HepG2 (cell line): Measurements from ENCODE around the gene CLCN1. TPM values are rescaled to one million over a fixed set of nuclear protein-coding genes. Genes with fewer than 3 reads are reported as not detected.

Experiments
- ATAC-seq: fragments of 200-7000 bp; cut with Tn5 transposase; 3 replicates; pipeline ENCODE4 v1.9.1; 2020; ENCODE audit warnings: mild to moderate bottlenecking, moderate library complexity
- BruUV-seq: library from RNA; stranded (reverse); fragments of 400-500 nt; replicated peaks from 2 replicates; lab custom pipeline; 2021; lab: Mats Ljungman, UMichigan
- CTCF ChIA-PET: fragments of 300-600 bp; formaldehyde crosslinking; extraction: SDS; loops from one replicate; lab custom pipeline; 2021; ENCODE audit warnings: low total read pairs, inconsistent platforms, low intra/inter-chr PET ratio; lab: Yijun Ruan, JAX
- POLR2A ChIA-PET: fragments of 350-600 bp; sonication (Branson Sonifier 250); formaldehyde crosslinking; loops from one replicate; lab custom pipeline; 2020; ENCODE audit warnings: antibody characterized with exemption, inconsistent platforms; lab: Yijun Ruan, JAX
- DNase-seq: peaks from one replicate; pipeline ENCODE4 v3.0.0-alpha.2; 2015; ENCODE audit warnings: low spot score
- FAIRE-seq: peaks from 3 replicates; lab custom pipeline; 2011; peaks lifted over from hg19 to GRCh38; lab: Jason Lieb, UNC
- H2AFZ ChIP-seq: one replicate; pipeline ENCODE4 v1.6.1; 2011; ENCODE audit warnings: low read length, inconsistent platforms
- H3K27ac ChIP-seq: fragments of 300-600 bp; 3 replicates; pipeline ENCODE4 v1.8.0; 2011; ENCODE audit warnings: mixed run types, mild to moderate bottlenecking, mixed read lengths, low read length, inconsistent platforms; ENCODE audit not compliant: insufficient read depth; ENCODE audit errors: extremely low read length
- H3K27me3 ChIP-seq, 2 experiments: fragments of 200-600 bp in 1 of 2; 2 replicates in 1 of 2; 3 replicates in 1 of 2; pipeline versions ENCODE4 v1.6.0 to v1.8.0; 2011; ENCODE audit warnings: low read length in 2 of 2, mild to moderate bottlenecking in 2 of 2, moderate library complexity in 2 of 2, inconsistent platforms in 1 of 2; ENCODE audit not compliant: insufficient read depth in 2 of 2, control insufficient read depth in 1 of 2
- H3K36me3 ChIP-seq, 2 experiments: fragments of 200-600 bp in 1 of 2; replicated peaks in 1 of 2; 2 replicates in 1 of 2; 3 replicates in 1 of 2; pipeline versions ENCODE4 v1.5.1 to v1.8.0; 2011; ENCODE audit warnings: low read length in 2 of 2, inconsistent platforms in 1 of 2; ENCODE audit not compliant: insufficient read depth in 2 of 2, control insufficient read depth in 1 of 2
- H3K4me1 ChIP-seq: 2 replicates; pipeline ENCODE4 v1.5.1; 2012; ENCODE audit warnings: low read length, inconsistent platforms; ENCODE audit not compliant: insufficient read depth
- H3K4me2 ChIP-seq: 2 replicates; pipeline ENCODE4 v1.6.0; 2011; ENCODE audit warnings: low read depth, low read length, inconsistent platforms
- H3K4me3 ChIP-seq, 3 experiments: fragments of 200-600 bp in 1 of 3; sonication (generic), shearing (Covaris generic) in 1 of 3; replicated peaks in 1 of 3; 2 replicates each; pipeline ENCODE4 v1.5.1; 2011 to 2016; ENCODE audit warnings: low read length in 3 of 3, inconsistent platforms in 2 of 3, low read depth in 2 of 3, mild to moderate bottlenecking in 2 of 3, control low read depth in 1 of 3, mixed read lengths in 1 of 3; ENCODE audit not compliant: insufficient read depth in 1 of 3
- H3K79me2 ChIP-seq: one replicate; pipeline ENCODE4 v1.6.1; 2011; ENCODE audit warnings: low read length, inconsistent platforms; ENCODE audit not compliant: insufficient read depth
- H3K9ac ChIP-seq: 2 replicates; pipeline ENCODE4 v1.6.0; 2011; ENCODE audit warnings: mild to moderate bottlenecking, low read depth, low read length, inconsistent platforms; ENCODE audit not compliant: insufficient read depth
- H3K9me3 ChIP-seq: 2 replicates; pipeline ENCODE4 v1.5.1; 2012; ENCODE audit warnings: mild to moderate bottlenecking, low read length
- H4K20me1 ChIP-seq: 2 replicates; pipeline ENCODE4 v1.6.0; 2011; ENCODE audit warnings: inconsistent platforms, mild to moderate bottlenecking, low read length, moderate library complexity; ENCODE audit not compliant: insufficient read depth
- ARHGAP35 ChIP-seq: sonication (generic); formaldehyde crosslinking; IDR thresholded peaks from 2 replicates; pipeline ENCODE4 v1.9.0; 2022; ENCODE audit warnings: mild to moderate bottlenecking, inconsistent platforms, moderate library complexity, missing genetic modification reagents, borderline replicate concordance
- ATF4 ChIP-seq, 2 experiments: fragments of 450-650 bp in 1 of 2; sonication (generic) in 1 of 2; formaldehyde crosslinking; IDR thresholded peaks; 2 replicates each; pipeline versions ENCODE4 v1.5.0 to v1.8.0; 2020 to 2022; ENCODE audit warnings: mild to moderate bottlenecking in 1 of 2, missing genetic modification reagents in 1 of 2
- CBFB ChIP-seq: sonication (generic); formaldehyde crosslinking; IDR thresholded peaks from 2 replicates; pipeline ENCODE4 v1.4.0; 2020; ENCODE audit warnings: missing genetic modification reagents
- GRHL1 ChIP-seq: sonication (generic); formaldehyde crosslinking; conservative IDR thresholded peaks from 2 replicates; pipeline ENCODE4 v1.8.0; 2022; ENCODE audit warnings: missing genetic modification reagents
- MBD4 ChIP-seq: IDR thresholded peaks from 2 replicates; pipeline ENCODE4 v1.6.1; 2012; ENCODE audit warnings: low read length, inconsistent platforms, borderline replicate concordance
- MNT ChIP-seq: fragments of 450-650 bp; IDR thresholded peaks from 2 replicates; pipeline ENCODE4 v1.6.1; 2016
- SNAPC5 ChIP-seq: sonication (generic); formaldehyde crosslinking; IDR thresholded peaks from 2 replicates; pipeline ENCODE4 v1.8.1; 2023; ENCODE audit warnings: mild to moderate bottlenecking, missing genetic modification reagents, borderline replicate concordance
- SP140L ChIP-seq: sonication (generic); formaldehyde crosslinking; IDR thresholded peaks from 2 replicates; pipeline ENCODE4 v1.4.0; 2020; ENCODE audit warnings: missing genetic modification reagents, borderline replicate concordance
- TIGD3 ChIP-seq: sonication (generic); formaldehyde crosslinking; IDR thresholded peaks from 2 replicates; pipeline ENCODE4 v1.5.1; 2020; ENCODE audit warnings: mild to moderate bottlenecking, missing genetic modification reagents, borderline replicate concordance
- ZBTB4 ChIP-seq: sonication (generic); formaldehyde crosslinking; IDR thresholded peaks from 2 replicates; pipeline ENCODE4 v1.4.0; 2020; ENCODE audit warnings: missing genetic modification reagents, mild to moderate bottlenecking, borderline replicate concordance
- ZNF691 ChIP-seq: sonication (generic); formaldehyde crosslinking; IDR thresholded peaks from 2 replicates; pipeline ENCODE4 v1.4.0; 2020; ENCODE audit warnings: missing genetic modification reagents, low read depth, mild to moderate bottlenecking, borderline replicate concordance
- ZNF75D ChIP-seq: sonication (generic); formaldehyde crosslinking; IDR thresholded peaks from 2 replicates; pipeline ENCODE4 v1.8.1; 2023; ENCODE audit warnings: missing genetic modification reagents, mild to moderate bottlenecking, borderline replicate concordance
- WGBS: methylation state at CpG from one replicate; pipeline ENCODE4 v1.1.6; 2017; ENCODE audit warnings: low lambda C conversion rate; 5-methylcytosine and 5-hydroxymethylcytosine counted together
- in situ Hi-C: cut with HindIII; loops from 2 replicates; pipeline ENCODE4 v1.10.0; 2017; ENCODE audit warnings: low pct_unique_long_range_greater_than_20kb; ENCODE audit not compliant: extremely low pct_ligation_motif_present
- intact Hi-C: fragments of 100-400 bp; cut with micrococcal nuclease; formaldehyde crosslinking; loops from one replicate; pipeline ENCODE4 v1.10.0; 2022; ENCODE audit not compliant: unreplicated experiment
- polyA plus RNA-seq, 8 experiments: library from polyadenylated mRNA; depleted of rRNA in 3 of 8; stranded (reverse) in 7 of 8; unstranded in 1 of 8; fragments of >200 nt; fragmentation: Illumina TruSeq in 4 of 8; extraction: Trizol in 4 of 8; gene quantifications; 2 replicates each; pipeline versions ENCODE4 v1.2.1 to v1.2.3, GENCODE V29; 2011 to 2016; ENCODE audit warnings: low read depth in 4 of 8, missing spikeins in 1 of 8, mixed read lengths in 1 of 8; ENCODE audit not compliant: insufficient read depth in 1 of 8
- total RNA-seq, 5 experiments: library from RNA; depleted of rRNA; stranded (reverse); fragments of >200 nt; fragmentation: Illumina TruSeq; extraction: Trizol; gene quantifications; 2 replicates each; pipeline ENCODE4 v1.2.3, GENCODE V29; 2016; ENCODE audit warnings: low read depth in 1 of 5

Gene CLCN1
- total and polyA plus RNA-seq, 2 of the 13 experiments (the other 11 are each of a cell fraction or from before 2014, with no cell fraction given) = 0.01 TPM; not detected in 1

GRCh38 chr7:143331179-143331801 is 15.4 kb downstream of the CLCN1 start:
- no TSS peak for BruUV-seq
- ATAC-seq = no peak
- Histone ChIP-seq H3K79me2 (no peaks in the 10 kb centered on the region), H4K20me1 (no peaks in the 10 kb centered on the region), H2AFZ (no peak overlapping the region), H3K4me2 (no peak overlapping the region), H3K27ac (no peak overlapping the region), H3K36me3 (no peaks in the 10 kb centered on the region), H3K9me3 (no peaks in the 10 kb centered on the region), H3K9ac (no peak overlapping the region), H3K4me1 (no peaks in the 10 kb centered on the region), H3K4me3 (no peak overlapping the region), H3K27me3 (no peaks in the 10 kb centered on the region)
- TF ChIP-seq ZBTB4 (CRISPR knock-in tag) = no peak
- TF ChIP-seq ZNF691 (CRISPR knock-in tag) = no peak
- TF ChIP-seq ATF4 (CRISPR knock-in tag; IDR thresholded peaks at IDR 0.05) = no peak
- no peak for TF ChIP-seq SNAPC5 (CRISPR knock-in tag)
- TF ChIP-seq GRHL1 (CRISPR knock-in tag) = no peak
- TF ChIP-seq MNT = no peak
- TF ChIP-seq MBD4 = no peak
- TF ChIP-seq ARHGAP35 (CRISPR knock-in tag) = no peak
- no peak for TF ChIP-seq SP140L (CRISPR knock-in tag)
- no peak for TF ChIP-seq TIGD3
- no peak for TF ChIP-seq ZNF75D (CRISPR knock-in tag)
- TF ChIP-seq CBFB (CRISPR knock-in tag) = no peak
- CTCF ChIA-PET = no interaction called here
- WGBS = 66% methylated on average over 8 of the region's 8 CpGs
- intact Hi-C loops (no loop called here), in situ Hi-C loops (no loop called here)
- no peak for DNase-seq
- no peak for FAIRE-seq
- POLR2A ChIA-PET = no interaction called here
